ENCODE data around the gene DYNLT1.

Gene DYNLT1

GRCh38 chr6:158610319-158610968 is 34.1 kb downstream of the DYNLT1 start:
- DNase-seq = peak in 4 of 42 donors; percentile 23 to 47 (median 32)
- intact Hi-C loops (cut with DNase I) = no loop called here

GRCh38 chr6:158609455-158610155 is 34.9 kb downstream of the DYNLT1 start:
- intact Hi-C loops (cut with DNase I) = loop anchor here (10.0 kb wide), 2 partner anchors 65 to 395 kb away; no protein-coding TSS in a partner anchor
- no peak for DNase-seq

GRCh38 chr6:158608221-158608620 is 36.3 kb downstream of the DYNLT1 start:
- DNase-seq = peak in 2 of 42 donors; percentile 22 to 25
- intact Hi-C loops (cut with DNase I) = loop anchor here (10.0 kb wide), 2 partner anchors 63 to 393 kb away; no protein-coding TSS in a partner anchor

- peak in 2 of 42 donors; percentile 34 to 41 for DNase-seq
- intact Hi-C loops (cut with DNase I) = loop anchor here (10.0 kb wide), 2 partner anchors 63 to 393 kb away; no protein-coding TSS in a partner anchor
Observed at GRCh38 chr6:158607411-158608170, 37.0 kb downstream of the DYNLT1 start.

- peak in 1 of 42 donors; percentile 31 for DNase-seq
- intact Hi-C loops (cut with DNase I) = loop anchor here (10.0 kb wide), 2 partner anchors 62 to 392 kb away; no protein-coding TSS in a partner anchor
Observed at GRCh38 chr6:158606935-158607334, 37.6 kb downstream of the DYNLT1 start.

- intact Hi-C loops (cut with DNase I) = loop anchor here (10.0 kb wide), 2 partner anchors 61 to 391 kb away; no protein-coding TSS in a partner anchor
- DNase-seq = peak in 1 of 42 donors; percentile 42
Observed at GRCh38 chr6:158606011-158606410, 38.5 kb downstream of the DYNLT1 start.

- peak in 41 of 42 donors; percentile 31 to 91 (median 76) for DNase-seq
- intact Hi-C loops (cut with DNase I) = loop anchor here (10.0 kb wide), 2 partner anchors 61 to 391 kb away; no protein-coding TSS in a partner anchor
Observed at GRCh38 chr6:158605266-158605878, 39.2 kb downstream of the DYNLT1 start.

GRCh38 chr6:158604048-158604406 is 40.5 kb downstream of the DYNLT1 start:
- DNase-seq = no peak
- intact Hi-C loops (cut with DNase I) = loop anchor here (10.0 kb wide), 2 partner anchors 59 to 389 kb away; no protein-coding TSS in a partner anchor

- no peak for DNase-seq
- intact Hi-C loops (cut with DNase I) = loop anchor here (10.0 kb wide), 2 partner anchors 59 to 389 kb away; no protein-coding TSS in a partner anchor
Observed at GRCh38 chr6:158603261-158604047, 41.1 kb downstream of the DYNLT1 start.

GRCh38 chr6:158599635-158600034 is 44.9 kb downstream of the DYNLT1 start:
- intact Hi-C loops (cut with DNase I) = loop anchor here (10.0 kb wide), 2 partner anchors 55 to 385 kb away; no protein-coding TSS in a partner anchor
- no peak for DNase-seq

- DNase-seq = no peak
- intact Hi-C loops (cut with DNase I) = no loop called here
Observed at GRCh38 chr6:158597565-158597964, 47.0 kb downstream of the DYNLT1 start.

GRCh38 chr6:158596861-158597260 is 47.7 kb downstream of the DYNLT1 start:
- intact Hi-C loops (cut with DNase I) = no loop called here
- peak in 2 of 42 donors; percentile 21 to 46 for DNase-seq

GRCh38 chr6:158595223-158595622 is 49.3 kb downstream of the DYNLT1 start:
- no peak for DNase-seq
- intact Hi-C loops (cut with DNase I) = no loop called here

- DNase-seq = peak in 39 of 42 donors; percentile 18 to 85 (median 59)
- intact Hi-C loops (cut with DNase I) = no loop called here
Observed at GRCh38 chr6:158593670-158594069, 50.9 kb downstream of the DYNLT1 start.

GRCh38 chr6:158591810-158592209 is 52.7 kb downstream of the DYNLT1 start:
- DNase-seq = peak in 1 of 42 donors; percentile 28
- intact Hi-C loops (cut with DNase I) = no loop called here

GRCh38 chr6:158591134-158591809 is 53.3 kb downstream of the DYNLT1 start:
- no peak for DNase-seq
- intact Hi-C loops (cut with DNase I) = no loop called here

GRCh38 chr6:158589366-158589765 is 55.2 kb downstream of the DYNLT1 start:
- intact Hi-C loops (cut with DNase I) = no loop called here
- DNase-seq = no peak

Measured in head of caudate nucleus (tissue), 42 donors.